C4-2B (cell line): Measurements from ENCODE around the gene IKZF1.

Source experiments
- CTCF ChIP-seq: fragments of 450-650 bp; conservative IDR thresholded peaks from 2 replicates; pipeline ENCODE4 v1.5.1; 2017; ENCODE audit warnings: mild to moderate bottlenecking
- ZFX ChIP-seq: fragments of 450-650 bp; IDR thresholded peaks from 2 replicates; pipeline ENCODE4 v1.6.1; 2017

- TF ChIP-seq CTCF (no peak), ZFX (no peak)
These were observed 51.9 kb downstream of the IKZF1 start for GRCh38 chr7:50356212-50356944.
